NT2/D1 (cell line): Measurements from ENCODE around the gene FAM186B.
A peak's percentile ranks its signal among the peaks of the same experiment; 100 is the strongest.

ENCODE experiments used
- DNase-seq: peaks from one replicate; pipeline ENCODE4 v3.0.0-alpha.2; 2011; ENCODE audit warnings: low read depth, low spot score
- H3K27me3 ChIP-seq: 2 replicates; pipeline ENCODE4 v1.6.0; 2011; ENCODE audit warnings: mild to moderate bottlenecking; ENCODE audit not compliant: insufficient read length, insufficient read depth
- H3K36me3 ChIP-seq: 2 replicates; pipeline ENCODE4 v1.6.1; 2011; ENCODE audit warnings: mild to moderate bottlenecking, low read length, mixed read lengths; ENCODE audit not compliant: insufficient read depth, insufficient read length
- H3K4me1 ChIP-seq: 2 replicates; pipeline ENCODE4 v1.5.1; 2011; ENCODE audit not compliant: insufficient read depth, insufficient read length
- H3K4me3 ChIP-seq: 2 replicates; pipeline ENCODE4 v1.5.1; 2011; ENCODE audit warnings: low read depth; ENCODE audit not compliant: insufficient read length
- H3K9ac ChIP-seq: 2 replicates; pipeline ENCODE4 v1.6.0; 2011; ENCODE audit warnings: low read depth; ENCODE audit not compliant: insufficient read length
- H3K9me3 ChIP-seq: 2 replicates; pipeline ENCODE4 v1.5.1; 2011; ENCODE audit warnings: mild to moderate bottlenecking, low read length; ENCODE audit not compliant: insufficient read depth
- SUZ12 ChIP-seq: IDR thresholded peaks from 2 replicates; pipeline ENCODE4 v1.6.1; 2011; ENCODE audit not compliant: insufficient read length, insufficient read depth; ENCODE audit errors: extremely low read depth
- YY1 ChIP-seq: IDR thresholded peaks from 2 replicates; pipeline ENCODE4 v1.6.1; 2011; ENCODE audit not compliant: insufficient read length, insufficient read depth
- ZNF274 ChIP-seq: IDR thresholded peaks from 2 replicates; pipeline ENCODE4 v1.6.1; 2011; ENCODE audit warnings: mild to moderate bottlenecking, low read depth, low read length

Gene FAM186B

GRCh38 chr12:49578471-49579112 is 26.8 kb downstream of the FAM186B start:
- no peak overlapping the region for H3K9ac ChIP-seq

GRCh38 chr12:49577589-49578315 is 27.7 kb downstream of the FAM186B start:
- TF ChIP-seq YY1 (no peak), SUZ12 (no peak), ZNF274 (no peak)
- no peaks in the 10 kb centered on the region for H3K27me3 ChIP-seq
- no peak for DNase-seq
- H3K4me1 ChIP-seq = peaks cover 8% of the 10 kb centered on the region
- no peak overlapping the region for H3K9ac ChIP-seq
- H3K4me3 ChIP-seq = no peak overlapping the region
- H3K36me3 ChIP-seq = peaks cover 27% of the 10 kb centered on the region
- no peaks in the 10 kb centered on the region for H3K9me3 ChIP-seq

More at GRCh38 chr12:49578471-49579112, 26.8 kb downstream of the FAM186B start:
- no peak for DNase-seq
- H3K4me3 ChIP-seq = no peak overlapping the region
- TF ChIP-seq SUZ12 (no peak), ZNF274 (no peak), YY1 (no peak)
- H3K36me3 ChIP-seq = peaks cover 28% of the 10 kb centered on the region
- no peaks in the 10 kb centered on the region for H3K27me3 ChIP-seq
- no peaks in the 10 kb centered on the region for H3K9me3 ChIP-seq
- peaks cover 8% of the 10 kb centered on the region for H3K4me1 ChIP-seq

GRCh38 chr12:49568442-49569162 is 36.8 kb downstream of the FAM186B start:
- Histone ChIP-seq H3K4me3 (peak overlapping the region; percentile 90), H3K36me3 (peaks cover 52% of the 10 kb centered on the region), H3K9ac (peak overlapping the region; percentile 91), H3K4me1 (peaks cover 6% of the 10 kb centered on the region), H3K9me3 (no peaks in the 10 kb centered on the region), H3K27me3 (no peaks in the 10 kb centered on the region)
- TF ChIP-seq SUZ12 = no peak
- TF ChIP-seq YY1 = no peak
- TF ChIP-seq ZNF274 = no peak
- peak; percentile 5 for DNase-seq

- H3K9me3 ChIP-seq = no peaks in the 10 kb centered on the region
- no peaks in the 10 kb centered on the region for H3K27me3 ChIP-seq
- peaks cover 55% of the 10 kb centered on the region for H3K36me3 ChIP-seq
- peaks cover 6% of the 10 kb centered on the region for H3K4me1 ChIP-seq
- TF ChIP-seq ZNF274 (no peak), SUZ12 (no peak), YY1 (no peak)
- DNase-seq = peak; percentile 75
- peak within 1 kb of the TSS; percentile 91 for H3K9ac ChIP-seq
- H3K4me3 ChIP-seq = peak within 1 kb of the TSS; percentile 90
These were observed 37.6 kb downstream of the FAM186B start, which contains the start of gene MCRS1 for GRCh38 chr12:49567611-49568441. Gene MCRS1 (minus strand): TSS chr12:49568142. CDS start chr12:49566731, 1,411 bp downstream.

DNA sequence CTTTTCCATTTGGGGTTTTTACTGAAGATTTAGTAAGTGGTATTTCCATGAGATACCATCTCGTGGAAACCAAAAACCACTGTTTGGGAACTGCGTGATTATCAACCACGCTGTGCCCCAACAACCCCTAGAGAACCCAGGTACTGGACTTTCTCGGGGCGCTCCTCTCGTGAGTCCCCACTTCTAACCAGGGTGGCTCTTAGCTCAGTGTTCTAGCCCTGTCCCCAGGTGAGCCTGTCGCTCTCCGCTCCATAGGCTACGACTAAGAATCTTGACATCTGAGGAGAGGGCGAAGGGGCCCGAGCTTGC is 38.2 kb downstream of the FAM186B start:
- DNase-seq = no peak
- Histone ChIP-seq H3K9me3 (no peaks in the 10 kb centered on the region), H3K27me3 (no peaks in the 10 kb centered on the region), H3K36me3 (peaks cover 61% of the 10 kb centered on the region), H3K4me3 (peak overlapping the region; percentile 90), H3K4me1 (peaks cover 6% of the 10 kb centered on the region), H3K9ac (peak overlapping the region; percentile 91)
- TF ChIP-seq YY1 = no peak
- TF ChIP-seq ZNF274 = no peak
- TF ChIP-seq SUZ12 = no peak

DNA sequence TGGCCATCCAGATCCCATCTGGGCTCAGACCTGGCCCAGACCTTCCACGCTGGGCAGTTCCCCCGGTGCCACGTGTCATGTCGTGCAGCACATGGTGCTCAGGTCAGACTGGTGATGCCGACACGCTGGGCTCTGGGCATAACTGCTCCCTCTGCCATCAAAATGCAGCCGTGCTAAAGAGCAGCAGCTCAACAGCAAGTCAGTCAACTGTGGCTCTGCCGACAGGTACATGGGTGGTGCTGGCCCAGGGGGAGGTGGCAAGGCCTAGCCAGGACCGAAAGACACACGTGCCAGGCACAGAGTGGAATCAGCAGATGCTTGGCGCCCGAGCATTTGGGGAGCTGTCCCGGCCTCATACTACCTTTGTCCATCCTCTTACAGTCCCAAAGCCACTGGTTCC is 39.1 kb downstream of the FAM186B start:
- H3K4me3 ChIP-seq = no peak overlapping the region
- H3K4me1 ChIP-seq = peaks cover 6% of the 10 kb centered on the region
- H3K9me3 ChIP-seq = no peaks in the 10 kb centered on the region
- H3K9ac ChIP-seq = peak overlapping the region; percentile 91
- H3K27me3 ChIP-seq = no peaks in the 10 kb centered on the region
- no peak for TF ChIP-seq ZNF274
- TF ChIP-seq SUZ12 = no peak
- TF ChIP-seq YY1 = no peak
- H3K36me3 ChIP-seq = peaks cover 65% of the 10 kb centered on the region
- DNase-seq = no peak
